HG03139 (cell line): ENCODE measurements around the gene STK38L.

Experiments used
- ATAC-seq: cut with Tn5 transposase; IDR thresholded peaks from one replicate; pipeline ENCODE4 v1.9.1; 2021; ENCODE audit not compliant: unreplicated experiment

Gene STK38L

DNA sequence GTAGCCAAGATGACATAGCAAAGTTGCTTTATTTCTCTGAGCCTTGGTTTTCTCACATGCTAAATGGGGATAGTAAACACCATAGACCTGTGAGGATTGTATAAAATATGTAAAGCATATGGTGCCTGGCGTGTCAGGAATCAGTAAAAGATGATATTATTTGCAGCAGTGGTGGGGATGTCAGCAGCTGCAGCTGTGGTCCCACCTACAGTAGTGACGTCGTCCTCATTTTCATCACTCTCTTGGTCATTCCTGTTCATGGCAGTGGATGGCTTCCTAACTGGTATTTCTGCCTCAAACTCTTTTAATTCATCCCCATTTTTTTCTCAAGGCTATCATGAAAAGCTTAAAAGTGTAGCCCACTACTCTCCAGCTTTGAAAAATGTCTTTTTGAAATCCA is 100.7 kb downstream of the STK38L start:
- ATAC-seq, result no peak

DNA sequence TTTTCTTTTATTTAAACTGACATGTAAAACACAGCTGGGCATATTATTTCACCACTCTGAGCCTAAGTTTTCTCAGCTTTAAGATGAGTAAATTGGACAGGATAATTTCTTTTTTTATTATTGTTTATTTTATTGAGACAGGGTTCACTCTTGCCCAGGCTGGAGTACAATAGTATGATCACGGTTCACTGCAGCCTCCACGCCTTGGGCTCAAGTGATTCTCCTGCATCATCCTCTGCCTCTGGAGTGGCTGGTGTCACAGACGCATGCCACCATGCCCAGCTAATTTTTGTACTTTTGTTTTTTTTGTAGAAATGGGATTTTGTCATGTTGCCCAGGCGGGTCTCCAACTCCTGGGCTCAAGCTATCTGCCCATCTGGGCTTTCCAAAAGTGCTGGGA is 101.3 kb downstream of the STK38L start:
- no peak for ATAC-seq

DNA sequence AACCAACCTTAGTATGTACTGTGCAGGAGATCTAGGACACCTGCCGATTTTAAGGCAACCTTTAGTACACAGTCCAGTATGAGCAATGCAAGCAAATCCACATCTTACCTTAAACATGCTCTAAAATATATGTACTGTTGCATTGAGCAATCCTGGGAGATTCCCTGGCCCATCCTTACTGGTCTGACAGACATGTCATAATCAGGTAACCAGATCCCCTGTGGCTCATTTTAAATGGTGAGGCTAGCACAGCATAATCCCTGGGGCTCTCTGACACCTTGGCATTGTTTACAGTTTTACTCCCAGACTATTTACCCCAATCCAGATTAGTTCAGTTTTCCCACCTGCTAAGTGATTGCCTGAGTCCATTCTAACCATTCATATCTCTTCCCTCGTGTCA is 103.7 kb downstream of the STK38L start:
- ATAC-seq, result no peak

DNA sequence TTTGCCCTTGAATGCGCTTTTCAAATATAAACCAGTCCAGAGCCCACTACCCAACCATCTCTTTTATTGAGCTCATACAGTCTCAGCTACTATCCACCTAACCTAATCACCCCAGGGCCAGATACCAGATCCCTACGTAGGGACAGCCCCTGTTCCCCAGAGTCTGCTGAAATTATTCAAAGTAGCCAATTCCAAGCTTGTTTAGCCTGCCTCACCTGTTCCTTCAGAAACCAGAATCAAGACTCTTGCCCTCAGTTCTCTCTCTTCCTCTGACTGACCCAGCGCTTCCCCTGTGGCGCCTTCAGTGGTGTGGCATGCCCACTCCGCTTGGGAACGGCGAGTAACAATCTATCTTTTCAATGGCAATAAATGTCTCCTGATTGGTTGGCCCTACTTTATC is 107.4 kb downstream of the STK38L start:
- ATAC-seq, result no peak

DNA sequence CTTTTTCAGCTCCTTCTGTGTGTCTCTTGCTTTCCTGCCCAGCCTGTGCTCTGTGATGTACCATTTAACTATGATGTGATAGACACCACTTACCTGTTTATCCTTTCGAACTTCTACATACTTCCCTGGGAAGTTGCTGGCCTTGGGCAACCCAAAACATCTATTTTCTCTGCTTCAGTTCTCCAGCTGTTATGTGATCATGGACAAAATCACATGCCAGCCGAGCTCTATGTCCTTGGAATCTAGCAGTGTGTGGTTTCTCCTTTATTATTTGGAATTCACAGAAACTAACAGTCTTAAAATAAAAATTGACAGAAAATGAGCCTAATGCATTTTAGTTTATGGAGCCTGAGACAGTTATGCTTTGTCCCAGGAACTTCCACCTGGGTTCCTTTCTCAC is 111.4 kb downstream of the STK38L start:
- ATAC-seq, result no peak

DNA sequence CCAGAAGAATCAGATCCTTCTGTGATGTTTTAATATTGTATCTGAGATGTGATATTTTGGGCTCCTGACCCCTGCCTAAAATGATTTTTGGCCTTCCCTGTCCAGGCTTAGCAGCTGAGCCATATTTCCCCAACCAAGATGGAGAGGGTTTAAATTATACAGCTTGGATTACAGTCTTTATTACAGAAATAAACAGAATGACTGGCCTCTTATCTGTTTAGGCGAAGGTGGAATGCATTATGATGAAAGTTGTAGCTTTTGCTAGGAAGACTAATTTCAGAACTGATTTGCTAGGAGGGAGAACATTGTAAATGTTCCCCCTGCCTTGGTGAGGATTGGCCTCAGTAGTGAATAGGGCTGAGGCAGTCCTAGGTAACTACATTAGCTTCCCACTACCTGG is 111.9 kb downstream of the STK38L start:
- no peak for ATAC-seq

DNA sequence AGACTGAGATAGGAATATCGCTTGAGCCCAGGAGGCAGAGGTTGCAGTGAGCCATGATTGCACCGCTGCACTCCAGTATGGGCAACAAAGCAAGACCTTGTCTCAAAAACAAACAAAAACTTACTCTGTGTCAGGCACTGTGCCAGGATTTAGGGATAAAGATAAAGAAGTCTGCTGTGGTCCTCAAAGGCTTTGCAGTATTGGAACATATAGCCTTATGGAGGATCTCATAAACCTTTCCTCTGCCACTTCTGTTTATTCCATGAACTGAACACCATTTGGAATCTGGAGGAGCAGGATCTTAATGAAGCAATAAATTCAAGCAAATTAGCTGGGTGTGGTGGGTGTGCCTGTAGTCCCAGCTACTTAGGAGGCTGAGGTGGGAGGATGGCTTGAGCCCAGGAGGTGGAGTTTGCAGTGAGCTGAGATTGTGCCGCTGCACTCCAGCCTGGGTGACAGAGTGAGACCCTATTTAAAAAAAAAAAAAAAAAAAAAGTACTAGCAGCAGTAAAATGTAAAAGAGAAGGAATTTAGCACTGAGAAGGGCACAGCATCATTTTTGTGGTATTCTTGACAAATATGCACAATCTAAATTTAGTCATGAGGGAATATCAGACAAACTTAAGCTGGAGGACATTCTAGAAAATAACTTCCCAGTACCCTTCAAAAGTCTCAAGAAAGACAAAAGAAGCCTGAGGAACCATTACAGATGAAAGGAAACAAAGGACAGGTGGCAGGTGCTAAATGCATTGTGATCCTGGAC is 115.7 kb downstream of the STK38L start:
- no peak for ATAC-seq

DNA sequence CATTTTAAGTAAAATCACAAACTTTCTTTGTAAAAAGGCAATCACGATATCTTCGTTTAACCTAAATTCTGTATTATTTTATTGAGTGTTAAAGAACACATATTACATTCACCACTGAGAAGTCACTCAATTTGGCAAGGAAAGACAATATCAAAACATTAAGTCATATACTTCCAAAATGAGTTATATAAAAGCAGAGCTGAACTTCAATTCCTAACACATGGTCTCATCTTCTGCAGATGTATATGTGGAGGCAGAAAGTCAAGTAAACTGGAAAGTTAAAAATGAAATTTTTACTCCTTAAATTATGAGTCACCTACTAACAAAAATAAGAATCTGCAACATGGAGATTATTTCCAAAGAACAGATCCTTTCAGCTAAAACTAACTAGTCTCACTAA is 117.3 kb downstream of the STK38L start:
- ATAC-seq, result no peak

DNA sequence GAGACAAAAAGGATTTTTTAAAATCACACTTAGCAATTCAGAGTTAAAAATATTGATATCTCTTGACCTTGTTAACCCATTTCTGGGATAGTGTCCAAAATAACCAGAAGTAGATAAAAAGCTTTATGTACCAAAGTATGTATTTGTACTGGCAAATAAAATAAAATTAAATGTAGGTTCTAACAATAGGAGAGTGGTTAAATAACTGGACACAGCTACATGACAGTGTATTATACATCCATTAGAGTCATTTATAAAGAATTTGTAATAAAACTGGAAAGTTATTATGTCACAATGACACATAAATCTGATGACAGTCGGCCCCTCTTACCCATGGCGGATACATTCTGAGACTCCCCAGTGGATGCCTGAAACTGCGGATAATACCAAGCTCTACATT is 122.5 kb downstream of the STK38L start:
- ATAC-seq, result no peak

DNA sequence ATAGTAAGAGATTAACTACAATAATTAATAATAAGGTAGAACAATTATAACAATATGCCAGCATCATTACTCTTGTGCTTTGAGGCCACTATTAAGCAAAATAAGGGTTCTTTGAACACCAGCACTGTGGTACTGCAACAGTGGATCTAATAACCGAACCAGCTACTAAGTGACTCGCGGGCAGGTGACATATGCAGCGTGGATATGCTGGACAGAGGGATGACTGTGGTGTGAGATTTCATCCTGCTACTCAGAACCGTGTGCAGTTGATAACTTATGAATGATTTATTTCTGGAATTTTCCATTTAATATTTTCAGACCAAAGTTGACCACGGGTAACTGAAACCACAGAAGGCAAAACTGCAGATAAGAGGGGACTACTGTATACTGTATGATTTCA is 123.0 kb downstream of the STK38L start:
- ATAC-seq, result no peak
